Spinal cord (tissue), 10 donors: ENCODE data around the gene LRRC59. TPM values are rescaled to one million over a fixed set of nuclear protein-coding genes. Genes with fewer than 3 reads are reported as not detected.

Source experiments
- DNase-seq, 6 donors: peaks; one replicate each; pipeline versions ENCODE4 v3.0.0 to v3.0.0-alpha.2; 2013 to 2015; ENCODE audit warnings: low spot score in 6 of 6, low read depth in 4 of 6
- H3K27ac ChIP-seq: one replicate; pipeline ENCODE4 v1.5.1; 2013; ENCODE audit warnings: low read depth, low read length, control low read depth
- H3K27me3 ChIP-seq: one replicate; pipeline ENCODE4 v1.6.1; 2013; ENCODE audit warnings: low read length; ENCODE audit not compliant: control insufficient read depth, insufficient read depth
- H3K36me3 ChIP-seq: one replicate; pipeline ENCODE4 v1.6.1; 2013; ENCODE audit warnings: low read length; ENCODE audit not compliant: control insufficient read depth, insufficient read depth
- H3K4me1 ChIP-seq: one replicate; pipeline ENCODE4 v1.6.1; 2013; ENCODE audit warnings: low read length; ENCODE audit not compliant: control insufficient read depth, insufficient read depth
- H3K4me3 ChIP-seq: one replicate; pipeline ENCODE4 v1.5.1; 2013; ENCODE audit warnings: low read depth, low read length, control low read depth
- H3K9me3 ChIP-seq: one replicate; pipeline ENCODE4 v1.6.1; 2013; ENCODE audit warnings: low read length; ENCODE audit not compliant: control insufficient read depth, insufficient read depth
- WGBS: methylation state at CpG from one replicate; pipeline ENCODE4 v1.1.5; 2013; ENCODE audit warnings: missing lambda C conversion rate; ENCODE audit not compliant: insufficient coverage; 5-methylcytosine and 5-hydroxymethylcytosine counted together
- polyA plus RNA-seq, 2 donors: library from polyadenylated mRNA; unstranded; fragments of 120-200 nt; gene quantifications; one replicate each; pipeline ENCODE4 v1.2.1, GENCODE V29; 2013; ENCODE audit not compliant: insufficient read length in 2 of 2
- total RNA-seq, 2 donors: library from RNA; depleted of rRNA in 1 of 2; stranded (reverse); fragments of 120-200 nt in 1 of 2; fragments of >200 nt in 1 of 2; gene quantifications; one replicate each; pipeline versions ENCODE4 v1.2.3 to v1.2.4, GENCODE V29; 2013 to 2014
- donor health status: healthy.

Gene LRRC59
- total and polyA plus RNA-seq, 4 donors = 45.7 to 63.9 (median 54.2) TPM

- H3K36me3 ChIP-seq = peaks cover 70% of the 10 kb centered on the region
- peaks cover 36% of the 10 kb centered on the region for H3K4me1 ChIP-seq
- H3K27ac ChIP-seq = peak overlapping the region; percentile 65
- no peaks in the 10 kb centered on the region for H3K9me3 ChIP-seq
- WGBS = 42% methylated on average over 4 of the region's 4 CpGs
- no peak for DNase-seq
- H3K27me3 ChIP-seq = no peaks in the 10 kb centered on the region
- no peak overlapping the region for H3K4me3 ChIP-seq
These were observed 33.3 kb downstream of the LRRC59 start for GRCh38 chr17:50364061-50364458.

- H3K27ac ChIP-seq = peak overlapping the region; percentile 79
- DNase-seq = peak; percentile 77 to 96 (median 85)
These were observed 33.9 kb downstream of the LRRC59 start for GRCh38 chr17:50363217-50364060.

GRCh38 chr17:50362661-50363060 is 34.7 kb downstream of the LRRC59 start:
- Histone ChIP-seq H3K36me3 (peaks cover 76% of the 10 kb centered on the region), H3K27me3 (no peaks in the 10 kb centered on the region), H3K9me3 (no peaks in the 10 kb centered on the region), H3K27ac (no peak overlapping the region), H3K4me3 (no peak overlapping the region), H3K4me1 (peaks cover 36% of the 10 kb centered on the region)
- no peak for DNase-seq
- 73% methylated on average over 5 of the region's 7 CpGs for WGBS

More at GRCh38 chr17:50363217-50364060, 33.9 kb downstream of the LRRC59 start:
- Histone ChIP-seq H3K27me3 (no peaks in the 10 kb centered on the region), H3K4me1 (peaks cover 36% of the 10 kb centered on the region), H3K4me3 (no peak overlapping the region), H3K9me3 (no peaks in the 10 kb centered on the region), H3K36me3 (peaks cover 76% of the 10 kb centered on the region)
- 5% methylated on average over 7 of the region's 8 CpGs for WGBS

- no peak overlapping the region for H3K27ac ChIP-seq
- H3K27me3 ChIP-seq = no peaks in the 10 kb centered on the region
- no peaks in the 10 kb centered on the region for H3K9me3 ChIP-seq
- WGBS = 69% methylated on average over 6 of the region's 11 CpGs
- H3K4me3 ChIP-seq = no peak overlapping the region
- peaks cover 76% of the 10 kb centered on the region for H3K36me3 ChIP-seq
- DNase-seq = peak in 2 of 6 donors; percentile 67 to 70
- H3K4me1 ChIP-seq = peaks cover 36% of the 10 kb centered on the region
These were observed 35.5 kb downstream of the LRRC59 start for GRCh38 chr17:50361561-50362480.

GRCh38 chr17:50360486-50361115 is 36.7 kb downstream of the LRRC59 start:
- peaks cover 76% of the 10 kb centered on the region for H3K36me3 ChIP-seq
- no peaks in the 10 kb centered on the region for H3K9me3 ChIP-seq

GRCh38 chr17:50359998-50360461 is 37.3 kb downstream of the LRRC59 start:
- Histone ChIP-seq H3K27me3 (no peaks in the 10 kb centered on the region), H3K4me3 (no peak overlapping the region), H3K4me1 (peaks cover 33% of the 10 kb centered on the region), H3K9me3 (no peaks in the 10 kb centered on the region), H3K36me3 (peaks cover 76% of the 10 kb centered on the region), H3K27ac (no peak overlapping the region)
- no peak for DNase-seq
- 85% methylated on average over 12 of the region's 14 CpGs for WGBS

More at GRCh38 chr17:50360486-50361115, 36.7 kb downstream of the LRRC59 start:
- H3K27me3 ChIP-seq = no peaks in the 10 kb centered on the region
- no peak overlapping the region for H3K27ac ChIP-seq
- no peak overlapping the region for H3K4me3 ChIP-seq
- peaks cover 34% of the 10 kb centered on the region for H3K4me1 ChIP-seq
- no peak for DNase-seq
- 88% methylated on average over 7 of the region's 11 CpGs for WGBS

- Histone ChIP-seq H3K27ac (no peak overlapping the region), H3K36me3 (peaks cover 76% of the 10 kb centered on the region), H3K27me3 (no peaks in the 10 kb centered on the region), H3K9me3 (no peaks in the 10 kb centered on the region), H3K4me1 (peaks cover 24% of the 10 kb centered on the region), H3K4me3 (no peak overlapping the region)
- 76% methylated on average over 3 of the region's 5 CpGs for WGBS
- DNase-seq = no peak
These were observed 38.2 kb downstream of the LRRC59 start for GRCh38 chr17:50359005-50359699.

GRCh38 chr17:50358177-50358576 is 39.1 kb downstream of the LRRC59 start:
- peaks cover 83% of the 10 kb centered on the region for H3K36me3 ChIP-seq
- WGBS = 95% methylated on average over 17 of the region's 17 CpGs
- no peak for DNase-seq
- H3K27ac ChIP-seq = no peak overlapping the region
- no peak overlapping the region for H3K4me3 ChIP-seq
- peaks cover 14% of the 10 kb centered on the region for H3K4me1 ChIP-seq
- no peaks in the 10 kb centered on the region for H3K27me3 ChIP-seq
- no peaks in the 10 kb centered on the region for H3K9me3 ChIP-seq
